K562 (cell line): Measurements from ENCODE around the gene CTBP2. TPM values are rescaled to one million over a fixed set of nuclear protein-coding genes. Genes with fewer than 3 reads are reported as not detected.

Source experiments
- ATAC-seq: fragments of 200-7000 bp; cut with Tn5 transposase; 3 replicates; pipeline ENCODE4 v1.9.1; 2020; ENCODE audit warnings: moderate library complexity
- BruUV-seq: library from RNA; stranded (reverse); fragments of 400-500 nt; replicated peaks from 2 replicates; lab custom pipeline; 2021; lab: Mats Ljungman, UMichigan
- CTCF ChIA-PET: fragments of 300-600 bp; formaldehyde crosslinking; extraction: SDS; loops from one replicate; lab custom pipeline; 2021; ENCODE audit warnings: low intra/inter-chr PET ratio; lab: Yijun Ruan, JAX
- POLR2A ChIA-PET: fragments of 300-600, 350-650 bp; sonication (Branson Sonifier 250); formaldehyde crosslinking; extraction: SDS; loops from one replicate; lab custom pipeline; 2021; ENCODE audit warnings: antibody characterized with exemption, inconsistent platforms; lab: Yijun Ruan, JAX
- DNase-seq, 4 experiments: peaks; one replicate each; pipeline versions ENCODE4 v3.0.0 to v3.0.0-alpha.2; 2011 to 2018; ENCODE audit warnings: low spot score in 3 of 4, mixed read lengths in 3 of 4; ENCODE audit errors: extremely low read depth in 1 of 4
- FAIRE-seq: peaks from 2 replicates; lab custom pipeline; 2011; peaks lifted over from hg19 to GRCh38; lab: Jason Lieb, UNC
- H2AFZ ChIP-seq: 2 replicates; pipeline ENCODE4 v1.6.0; 2011; ENCODE audit warnings: low read depth, low read length, control low read depth, inconsistent platforms
- H3K27ac ChIP-seq: fragments of 200-600 bp; 3 replicates; pipeline ENCODE4 v1.8.0; 2011; ENCODE audit warnings: low read depth, mild to moderate bottlenecking, control low read depth, inconsistent platforms, low read length, moderate library complexity, mixed read lengths; ENCODE audit errors: extremely low read depth
- H3K27me3 ChIP-seq, 2 experiments: fragments of 300-600 bp in 1 of 2; 2 replicates in 1 of 2; 3 replicates in 1 of 2; pipeline versions ENCODE4 v1.6.0 to v1.8.0; 2011; ENCODE audit warnings: inconsistent platforms in 2 of 2, low read length in 2 of 2, mild to moderate bottlenecking in 1 of 2, mixed read lengths in 1 of 2, moderate library complexity in 1 of 2; ENCODE audit not compliant: control insufficient read depth in 2 of 2, insufficient read depth in 2 of 2
- H3K36me3 ChIP-seq: fragments of 300-600 bp; 3 replicates; pipeline ENCODE4 v1.8.0; 2011; ENCODE audit warnings: mild to moderate bottlenecking, low read length, inconsistent platforms; ENCODE audit not compliant: control insufficient read depth, insufficient read depth
- H3K4me1 ChIP-seq, 2 experiments: fragments of 200-600 bp in 1 of 2; replicated peaks in 1 of 2; 2 replicates in 1 of 2; 3 replicates in 1 of 2; pipeline versions ENCODE4 v1.5.1 to v1.8.0; 2011; ENCODE audit warnings: inconsistent platforms in 2 of 2, low read length in 2 of 2, mild to moderate bottlenecking in 1 of 2, mixed read lengths in 1 of 2, moderate library complexity in 1 of 2; ENCODE audit not compliant: control insufficient read depth in 2 of 2, insufficient read depth in 2 of 2
- H3K4me2 ChIP-seq: 2 replicates; pipeline ENCODE4 v1.6.1; 2011; ENCODE audit warnings: low read length, control low read depth, inconsistent platforms, mixed read lengths; ENCODE audit not compliant: insufficient read depth
- H3K4me3 ChIP-seq: fragments of 200-600 bp; sonication (generic), shearing (Covaris generic); 2 replicates; pipeline ENCODE4 v1.5.1; 2016; ENCODE audit warnings: control low read depth, inconsistent platforms
- H3K79me2 ChIP-seq: fragments of 200-600 bp; 3 replicates; pipeline ENCODE4 v1.8.0; 2011; ENCODE audit warnings: low read length, inconsistent platforms; ENCODE audit not compliant: control insufficient read depth, insufficient read depth
- H3K9ac ChIP-seq, 2 experiments: 2 replicates each; pipeline versions ENCODE4 v1.6.0 to v1.6.1; 2011; ENCODE audit warnings: low read depth in 2 of 2, low read length in 2 of 2, control low read depth in 1 of 2, inconsistent platforms in 1 of 2, mild to moderate bottlenecking in 1 of 2, mixed read lengths in 1 of 2; ENCODE audit not compliant: insufficient read depth in 1 of 2
- H3K9me1 ChIP-seq: one replicate; pipeline ENCODE4 v1.6.0; 2011; ENCODE audit warnings: inconsistent platforms, mild to moderate bottlenecking, low read length, moderate library complexity; ENCODE audit not compliant: control insufficient read depth, insufficient read depth
- H3K9me3 ChIP-seq: replicated peaks from 2 replicates; pipeline ENCODE4 v1.5.1; 2011; ENCODE audit warnings: low read depth, low read length, inconsistent platforms; ENCODE audit not compliant: control insufficient read depth, insufficient read depth
- H4K20me1 ChIP-seq: replicated peaks from 2 replicates; pipeline ENCODE4 v1.6.1; 2011; ENCODE audit warnings: low read length, inconsistent platforms, mixed read lengths; ENCODE audit not compliant: control insufficient read depth, insufficient read depth
- BRF1 ChIP-seq: IDR thresholded peaks from 3 replicates; pipeline ENCODE4 v1.6.1; 2011; ENCODE audit warnings: borderline replicate concordance, mild to moderate bottlenecking; ENCODE audit not compliant: insufficient read length; ENCODE audit errors: extremely low read depth
- CBFB ChIP-seq: sonication (generic); formaldehyde crosslinking; IDR thresholded peaks from 2 replicates; pipeline ENCODE4 v1.4.0; 2020; ENCODE audit warnings: mild to moderate bottlenecking, missing genetic modification reagents
- EP300 ChIP-seq: IDR thresholded peaks from 2 replicates; pipeline ENCODE4 v1.6.1; 2012; ENCODE audit warnings: low read length, improper control_type of control experiment
- GTF2B ChIP-seq: IDR thresholded peaks from 2 replicates; pipeline ENCODE4 v1.6.1; 2011; ENCODE audit not compliant: insufficient read length; ENCODE audit errors: extremely low read depth
- HNRNPUL1 ChIP-seq: fragments of 200-400 bp; formaldehyde crosslinking; IDR thresholded peaks from 2 replicates; pipeline ENCODE4 v1.6.1; 2017; ENCODE audit warnings: low read length
- POLR2A ChIP-seq: fragments of 450-650 bp; conservative IDR thresholded peaks from 2 replicates; pipeline ENCODE4 v1.6.1; 2016
- WGBS: fragments of 100-300 bp; shearing (Covaris generic); methylation state at CpG from one replicate; pipeline ENCODE4 v1.1.6; 2016; ENCODE audit warnings: low coverage, mixed read lengths; ENCODE audit not compliant: insufficient coverage; ENCODE audit errors: missing lambda C conversion rate; 5-methylcytosine and 5-hydroxymethylcytosine counted together
- in situ Hi-C: fragments of 300-500 bp; cut with MboI; formaldehyde crosslinking; loops from 4 replicates; pipeline ENCODE4 v1.15.0; 2018; ENCODE audit warnings: inconsistent platforms, mixed read lengths
- intact Hi-C: fragments of 100-400 bp; cut with micrococcal nuclease; formaldehyde crosslinking; loops from 2 replicates; pipeline ENCODE4 v1.14.2; 2022
- polyA plus RNA-seq, 8 experiments: library from polyadenylated mRNA; depleted of rRNA in 4 of 8; stranded (reverse) in 5 of 8; unstranded in 3 of 8; fragments of >200 nt; fragmentation: Nextera tagmentation in 2 of 8; fragmentation: Illumina TruSeq in 1 of 8; extraction: Ambion mirVana in 2 of 8; extraction: Trizol in 1 of 8; gene quantifications; 2 replicates each; pipeline versions ENCODE4 v1.2.1 to v1.2.3, GENCODE V29; 2011 to 2014; ENCODE audit warnings: inconsistent platforms in 1 of 8, missing spikeins in 1 of 8
- total RNA-seq, 7 experiments: library from RNA; depleted of rRNA in 6 of 7; stranded (reverse); fragments of >200 nt in 6 of 7; fragmentation: Illumina TruSeq in 2 of 7; extraction: Trizol in 2 of 7; gene quantifications; 2 replicates each; pipeline versions ENCODE4 v1.2.1 to v1.2.3, GENCODE V29; 2011 to 2021; ENCODE audit warnings: low replicate concordance in 1 of 7

The CTBP2 gene
- total and polyA plus RNA-seq, 9 of the 15 experiments (the other 6 are each of a cell fraction or from before 2014, with no cell fraction given) = 1.3 to 8.8 (median 5.1) TPM

DNA sequence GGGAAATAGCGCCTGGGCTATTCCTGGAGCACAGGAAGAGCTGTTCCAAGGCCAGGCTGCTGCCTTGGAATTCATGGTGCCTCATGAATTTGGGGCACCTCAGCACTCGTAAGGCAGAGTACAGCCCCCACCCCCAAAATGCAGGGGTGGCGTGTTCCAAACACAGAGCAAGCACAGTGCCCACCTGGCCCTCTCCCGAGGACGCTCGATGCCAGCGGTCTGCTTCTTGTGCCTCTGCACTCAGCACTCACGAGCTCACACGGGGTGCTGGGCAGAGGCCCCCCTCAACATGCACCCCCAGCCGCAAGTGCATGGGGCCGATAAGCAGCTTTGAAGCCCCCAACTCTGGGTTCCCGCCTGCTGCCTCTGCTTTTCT, 158.3 kb downstream of the CTBP2 start:
- H3K4me2 ChIP-seq = no peak overlapping the region
- no CpG with 5 or more reads among the region's 12 CpGs for WGBS
- in situ Hi-C loops (no loop called here), intact Hi-C loops (no loop called here)
- ChIA-PET POLR2A (no interaction called here), CTCF (no interaction called here)
- H3K4me3 ChIP-seq = no peak overlapping the region
- no peaks in the 10 kb centered on the region for H3K4me1 ChIP-seq
- TF ChIP-seq HNRNPUL1 (no peak), BRF1 (no peak), CBFB (CRISPR knock-in tag) (no peak), GTF2B (no peak), POLR2A (no peak), EP300 (no peak)
- no peak overlapping the region for H2AFZ ChIP-seq
- H3K79me2 ChIP-seq = no peaks in the 10 kb centered on the region
- DNase-seq (no peak), ATAC-seq (no peak), FAIRE-seq (no peak)
- BruUV-seq = no TSS peak
- no peak overlapping the region for H3K9ac ChIP-seq
- H3K27ac ChIP-seq = no peak overlapping the region
- no peaks in the 10 kb centered on the region for H3K9me1 ChIP-seq
- H3K36me3 ChIP-seq = no peaks in the 10 kb centered on the region
- no peaks in the 10 kb centered on the region for H4K20me1 ChIP-seq
- H3K27me3 ChIP-seq = no peaks in the 10 kb centered on the region
- no peaks in the 10 kb centered on the region for H3K9me3 ChIP-seq
